Measurements from ENCODE around the gene PLCH2. TPM values are rescaled to one million over a fixed set of nuclear protein-coding genes. Genes with fewer than 3 reads are reported as not detected.

The PLCH2 gene
- total RNA-seq, 6 experiments from 2014 or later: 0.37 to 4.6 (median 2.3) TPM

DNA sequence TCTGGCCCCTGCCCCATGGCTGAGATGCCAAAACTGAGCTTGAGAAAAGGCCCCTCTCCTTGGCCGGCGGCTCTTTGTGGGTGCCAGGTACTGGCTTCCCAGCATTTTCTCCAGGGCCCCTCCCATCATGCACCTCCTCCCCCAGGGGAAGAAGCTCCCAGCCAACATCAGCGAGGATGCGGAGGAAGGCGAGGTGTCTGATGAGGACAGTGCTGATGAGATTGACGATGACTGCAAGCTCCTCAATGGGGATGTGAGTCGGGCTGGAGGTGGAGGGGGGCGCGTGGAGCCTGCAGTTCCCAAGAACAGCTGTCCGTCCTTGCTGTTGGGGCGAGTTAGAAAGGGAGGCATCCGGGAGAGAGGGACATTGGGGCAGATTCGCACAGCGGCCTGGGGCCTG, 13.5 kb downstream of the PLCH2 start:
- Histone ChIP-seq H3K27me3 (no peaks in the 10 kb centered on the region), H3K36me3 (no peaks in the 10 kb centered on the region), H3K4me1 (peaks cover 0 to 11% (median 3%) of the 10 kb centered on the region in 4 donors), H3K9me3 (no peaks in the 10 kb centered on the region), H3K4me3 (no peak overlapping the region), H3K27ac (no peak overlapping the region)
- WGBS (ENCODE audit: insufficient coverage, low coverage, low lambda C conversion rate, missing lambda C conversion rate): 87% methylated on average over 6 of the region's 14 CpGs
- TF ChIP-seq CTCF (IDR thresholded peaks at IDR 0.05): no peak
- TF ChIP-seq POLR2A (IDR thresholded peaks at IDR 0.05): no peak
- no peak for DNase-seq
- no peak for ATAC-seq
- intact Hi-C loops (cut with DNase I): no loop called here

GRCh38 chr1:2492091-2492490, 16.0 kb downstream of the PLCH2 start:
- intact Hi-C loops (cut with DNase I): no loop called here
- TF ChIP-seq POLR2A (IDR thresholded peaks at IDR 0.05): no peak
- TF ChIP-seq CTCF (IDR thresholded peaks at IDR 0.05): no peak
- no peak overlapping the region for H3K27ac ChIP-seq
- no peaks in the 10 kb centered on the region for H3K27me3 ChIP-seq
- peaks cover 0 to 13% (median 5%) of the 10 kb centered on the region in 4 donors for H3K4me1 ChIP-seq
- no peak for DNase-seq
- ATAC-seq: no peak
- no peaks in the 10 kb centered on the region for H3K36me3 ChIP-seq
- no peaks in the 10 kb centered on the region for H3K9me3 ChIP-seq
- H3K4me3 ChIP-seq: no peak overlapping the region
- no CpG with 5 or more reads among the region's 13 CpGs for WGBS (ENCODE audit: insufficient coverage, low coverage, low lambda C conversion rate, missing lambda C conversion rate)

- WGBS (ENCODE audit: insufficient coverage, low coverage, low lambda C conversion rate, missing lambda C conversion rate): no CpG with 5 or more reads among the region's 19 CpGs
- ATAC-seq (no peak), DNase-seq (no peak)
- Histone ChIP-seq H3K36me3 (no peaks in the 10 kb centered on the region), H3K9me3 (no peaks in the 10 kb centered on the region), H3K4me3 (no peak overlapping the region), H3K27ac (no peak overlapping the region), H3K4me1 (peaks cover 0 to 13% (median 5%) of the 10 kb centered on the region in 4 donors), H3K27me3 (no peaks in the 10 kb centered on the region)
- TF ChIP-seq POLR2A (IDR thresholded peaks at IDR 0.05): no peak
- TF ChIP-seq CTCF (IDR thresholded peaks at IDR 0.05): no peak
- intact Hi-C loops (cut with DNase I): no loop called here
Measured at GRCh38 chr1:2493218-2493617, 17.1 kb downstream of the PLCH2 start.

- intact Hi-C loops (cut with DNase I): no loop called here
- WGBS (ENCODE audit: insufficient coverage, low coverage, low lambda C conversion rate, missing lambda C conversion rate): 69% methylated on average over 6 of the region's 24 CpGs
- no peaks in the 10 kb centered on the region for H3K9me3 ChIP-seq
- ATAC-seq: peak; percentile 3 to 65 (median 29)
- peaks cover 0 to 13% (median 5%) of the 10 kb centered on the region in 4 donors for H3K4me1 ChIP-seq
- no peak for TF ChIP-seq CTCF (IDR thresholded peaks at IDR 0.05)
- no peak for TF ChIP-seq POLR2A (IDR thresholded peaks at IDR 0.05)
- H3K36me3 ChIP-seq: no peaks in the 10 kb centered on the region
- DNase-seq: peak in 1 of 3 donors; percentile 78
- no peaks in the 10 kb centered on the region for H3K27me3 ChIP-seq
- H3K27ac ChIP-seq: peak overlapping the region in 1 of 3 donors; percentile 58
- H3K4me3 ChIP-seq: no peak overlapping the region
Measured at GRCh38 chr1:2493691-2494322, 17.7 kb downstream of the PLCH2 start.

Data from right lobe of liver (tissue), 6 donors.